Measurements from ENCODE around the gene OR2A7.
"Not testable (repeated sequence)": the region's sequence is repeated elsewhere in the genome, so short reads cannot be mapped to it uniquely, and the experiment has no call there.

The OR2A7 gene

GRCh38 chr7:144228810-144229209, 35.8 kb downstream of the OR2A7 start:
- H3K9me3 ChIP-seq (ENCODE audit: control insufficient read depth, insufficient read depth, low read length); H3K9ac ChIP-seq (ENCODE audit: low read depth, low read length); H3K36me3 ChIP-seq (ENCODE audit: insufficient read depth, low read length); H3K4me1 ChIP-seq (ENCODE audit: insufficient read depth, low read length): not testable (repeated sequence)

GRCh38 chr7:144226866-144227265, 37.7 kb downstream of the OR2A7 start:
- not testable (repeated sequence) for H3K4me1 ChIP-seq (ENCODE audit: insufficient read depth, low read length); H3K9me3 ChIP-seq (ENCODE audit: control insufficient read depth, insufficient read depth, low read length); H3K36me3 ChIP-seq (ENCODE audit: insufficient read depth, low read length); H3K9ac ChIP-seq (ENCODE audit: low read depth, low read length)

- H3K9me3 ChIP-seq (ENCODE audit: control insufficient read depth, insufficient read depth, low read length); H3K4me1 ChIP-seq (ENCODE audit: insufficient read depth, low read length); H3K36me3 ChIP-seq (ENCODE audit: insufficient read depth, low read length); H3K9ac ChIP-seq (ENCODE audit: low read depth, low read length): not testable (repeated sequence)
These were observed 40.9 kb downstream of the OR2A7 start for GRCh38 chr7:144223675-144224074.

GRCh38 chr7:144220531-144220930, 44.1 kb downstream of the OR2A7 start:
- H3K9me3 ChIP-seq (ENCODE audit: control insufficient read depth, insufficient read depth, low read length); H3K4me1 ChIP-seq (ENCODE audit: insufficient read depth, low read length); H3K9ac ChIP-seq (ENCODE audit: low read depth, low read length); H3K36me3 ChIP-seq (ENCODE audit: insufficient read depth, low read length): not testable (repeated sequence)

- not testable (repeated sequence) for H3K9me3 ChIP-seq (ENCODE audit: control insufficient read depth, insufficient read depth, low read length); H3K36me3 ChIP-seq (ENCODE audit: insufficient read depth, low read length); H3K9ac ChIP-seq (ENCODE audit: low read depth, low read length); H3K4me1 ChIP-seq (ENCODE audit: insufficient read depth, low read length)
These were observed 45.4 kb downstream of the OR2A7 start for GRCh38 chr7:144219149-144219548.

- not testable (repeated sequence) for H3K9me3 ChIP-seq (ENCODE audit: control insufficient read depth, insufficient read depth, low read length); H3K9ac ChIP-seq (ENCODE audit: low read depth, low read length); H3K36me3 ChIP-seq (ENCODE audit: insufficient read depth, low read length); H3K4me1 ChIP-seq (ENCODE audit: insufficient read depth, low read length)
These were observed 46.0 kb downstream of the OR2A7 start for GRCh38 chr7:144218581-144218980.

GRCh38 chr7:144217200-144217599, 47.4 kb downstream of the OR2A7 start:
- not testable (repeated sequence) for H3K9me3 ChIP-seq (ENCODE audit: control insufficient read depth, insufficient read depth, low read length); H3K9ac ChIP-seq (ENCODE audit: low read depth, low read length); H3K4me1 ChIP-seq (ENCODE audit: insufficient read depth, low read length); H3K36me3 ChIP-seq (ENCODE audit: insufficient read depth, low read length)
